Measurements from ENCODE around the gene SRRM1. TPM values are rescaled to one million over a fixed set of nuclear protein-coding genes. Genes with fewer than 3 reads are reported as not detected.

Gene SRRM1
- total and polyA plus RNA-seq, 9 of the 15 experiments (the other 6 are each of a cell fraction or from before 2014, with no cell fraction given), result 54.5 to 268 (median 115) TPM

GRCh38 chr1:24709791-24710441 is 66.8 kb downstream of the SRRM1 start (continued):
- TF ChIP-seq ZNF175 (CRISPR knock-in tag; IDR thresholded peaks at IDR 0.05; ENCODE audit: low read depth) (no peak), MCM2 (IDR thresholded peaks at IDR 0.05; ENCODE audit: low read depth) (no peak), KDM1A (IDR thresholded peaks at IDR 0.05) (0 out of 4 replicates have a peak, but pooled peaks of 1 of the 2 experiments have one; percentile 6), ARID3B (CRISPR knock-in tag; IDR thresholded peaks at IDR 0.05; ENCODE audit: borderline replicate concordance) (no peak), ZNF609 (CRISPR knock-in tag; IDR thresholded peaks at IDR 0.05; ENCODE audit: borderline replicate concordance) (no peak), ZBTB1 (CRISPR knock-in tag; IDR thresholded peaks at IDR 0.05; ENCODE audit: borderline replicate concordance, low read depth) (no peak), SUPT5H (IDR thresholded peaks at IDR 0.05) (no peak), SMARCE1 (IDR thresholded peaks at IDR 0.05) (peak; percentile 40; the same call in 1 of the 2 replicates), FOSL1 (tag; conservative IDR thresholded peaks at IDR 0.05) (peak; percentile 51; the same call in 1 of the 2 replicates)
